Psoas muscle (tissue), 8 donors: ENCODE measurements around the gene RAX. TPM values are rescaled to one million over a fixed set of nuclear protein-coding genes. Genes with fewer than 3 reads are reported as not detected.
"Not testable (repeated sequence)": the region's sequence is repeated elsewhere in the genome, so short reads cannot be mapped to it uniquely, and the experiment has no call there.

Source experiments
- ATAC-seq, 4 donors: fragments of 200-7000 bp; cut with Tn5 transposase; one replicate each; pipeline ENCODE4 v1.9.1; 2020; ENCODE audit warnings: moderate library complexity in 3 of 4, mild to moderate bottlenecking in 2 of 4
- DNase-seq, 2 donors: peaks; one replicate each; pipeline ENCODE4 v3.0.0-alpha.2; 2020
- H3K27ac ChIP-seq: fragments of 200-600 bp; one replicate; pipeline ENCODE4 v1.8.0; 2022
- H3K27me3 ChIP-seq, 3 donors: fragments of 200-600 bp in 1 of 3; one replicate each; pipeline versions ENCODE4 v1.6.1 to v1.8.0; 2013 to 2022; ENCODE audit warnings: low read length in 2 of 3, mild to moderate bottlenecking in 2 of 3, moderate library complexity in 1 of 3; ENCODE audit not compliant: insufficient read depth in 3 of 3
- H3K36me3 ChIP-seq, 2 donors: fragments of 200-600 bp in 1 of 2; one replicate each; pipeline versions ENCODE4 v1.6.1 to v1.8.0; 2013 to 2022; ENCODE audit warnings: low read depth in 1 of 2, mild to moderate bottlenecking in 1 of 2, moderate library complexity in 1 of 2; ENCODE audit not compliant: insufficient read depth in 1 of 2
- H3K4me1 ChIP-seq: fragments of 200-600 bp; one replicate; pipeline ENCODE4 v1.8.0; 2022
- H3K4me3 ChIP-seq: fragments of 200-600 bp; one replicate; pipeline ENCODE4 v1.8.0; 2022; ENCODE audit warnings: mild to moderate bottlenecking
- H3K9me3 ChIP-seq: fragments of 200-600 bp; one replicate; pipeline ENCODE4 v1.8.0; 2022
- CTCF ChIP-seq: fragments of 200-600 bp; IDR thresholded peaks from one replicate; pipeline ENCODE4 v1.8.0; 2022; ENCODE audit warnings: antibody characterized with exemption
- WGBS, 3 donors: extraction: QIAGEN DNeasy Blood & Tissue Kit; methylation state at CpG; one replicate each; pipeline versions ENCODE4 v1.1.6 to v1.1.7; 2013; 5-methylcytosine and 5-hydroxymethylcytosine counted together
- intact Hi-C, 2 donors: fragments of 100-400 bp; cut with DNase I; formaldehyde crosslinking; loops; one replicate each; pipeline versions ENCODE4 v1.11.0 to v1.14.2; 2022
- polyA plus RNA-seq, 3 donors: library from polyadenylated mRNA; stranded (reverse); fragments of 200-250 nt; gene quantifications; one replicate each; pipeline ENCODE4 v1.2.3, GENCODE V29; 2013
- total RNA-seq, 4 donors: library from RNA; stranded (reverse); fragmentation: NEBNext Ultra II Directional in 2 of 4; extraction: Animal tissue kit (Norgen Biotek cat#: 25700) in 2 of 4; gene quantifications; one replicate each; pipeline versions ENCODE4 v1.2.1 to v1.2.4, GENCODE V29; 2021 to 2023
- donor health status: healthy with polysubstance abuse.
- donor health status: DM: no; HTN: no; CAD: no; lungs with moderate emphysema.
- donor health status: Bipolar disorder and iron deficiency.
- donor health status: healthy.
- donor health status: DM: yes; HTN: yes; CAD: no.
- donor health status: DM: no; HTN: no; CAD: no.
- donor health status: DM: no; HTN: no; CAD: no.
- donor health status: DM: yes; HTN: yes; CAD: no.

Gene RAX
- total and polyA plus RNA-seq, 7 donors: not detected

DNA sequence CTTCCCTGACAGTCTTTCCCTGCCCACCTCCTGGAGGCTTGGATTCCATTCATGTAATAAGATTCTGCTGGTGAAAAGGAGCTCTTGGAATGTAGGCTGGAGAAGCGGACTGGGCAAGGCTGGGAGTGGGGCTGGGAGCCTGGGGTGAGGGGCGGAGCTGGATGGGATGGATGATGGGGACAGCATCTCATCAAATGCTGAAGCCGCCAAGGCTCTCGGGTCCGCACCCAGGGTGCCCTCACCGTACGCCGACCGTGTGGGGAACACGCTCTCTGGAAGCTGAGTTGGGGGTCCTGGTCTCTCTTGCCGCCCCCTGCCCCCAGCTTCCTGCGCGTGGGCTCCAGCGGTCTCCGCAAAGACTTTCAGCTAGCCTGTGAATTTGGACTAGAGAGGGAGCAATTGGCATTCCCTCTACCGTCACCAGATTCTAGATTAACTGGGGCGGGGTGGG lies 9.1 kb downstream of the RAX start:
- peaks cover 5% of the 10 kb centered on the region for H3K4me1 ChIP-seq
- 4 to 5% (median 5%) methylated on average over 17 of the region's 17 CpGs for WGBS, 3 donors
- H3K27ac ChIP-seq: no peak overlapping the region
- peaks cover 0 to 64% (median 30%) of the 10 kb centered on the region in 3 donors for H3K27me3 ChIP-seq
- H3K9me3 ChIP-seq: no peaks in the 10 kb centered on the region
- intact Hi-C loops: no loop called here
- DNase-seq (no peak), ATAC-seq (no peak)
- no peak overlapping the region for H3K4me3 ChIP-seq
- no peak for TF ChIP-seq CTCF
- no peaks in the 10 kb centered on the region for H3K36me3 ChIP-seq

DNA sequence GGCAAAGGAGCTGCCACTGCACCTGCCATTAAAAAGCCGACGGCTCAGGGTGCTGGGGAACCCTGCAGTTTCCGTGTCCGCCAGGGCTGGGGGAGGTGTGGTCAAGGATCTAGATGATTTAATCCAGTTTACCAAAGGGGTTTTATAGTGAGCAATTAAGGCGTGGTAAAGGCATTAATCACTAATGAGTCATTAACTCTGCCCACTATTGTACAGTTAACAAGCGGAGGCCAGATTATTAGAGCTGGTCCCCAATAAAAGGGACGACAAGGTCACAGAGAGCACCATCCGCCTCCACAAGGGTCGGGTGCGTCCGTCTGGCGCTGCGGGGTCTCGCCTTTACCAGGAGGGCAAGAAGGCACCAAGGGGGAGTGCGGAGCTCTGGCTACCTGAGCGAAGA lies 9.6 kb downstream of the RAX start:
- no peak overlapping the region for H3K27ac ChIP-seq
- peaks cover 0 to 60% (median 29%) of the 10 kb centered on the region in 3 donors for H3K27me3 ChIP-seq
- intact Hi-C loops: no loop called here
- 4 to 7% (median 5%) methylated on average over 16 of the region's 16 CpGs for WGBS, 3 donors
- DNase-seq (no peak), ATAC-seq (no peak)
- H3K36me3 ChIP-seq: no peaks in the 10 kb centered on the region
- H3K4me1 ChIP-seq: peaks cover 2% of the 10 kb centered on the region
- no peak overlapping the region for H3K4me3 ChIP-seq
- TF ChIP-seq CTCF: no peak
- no peaks in the 10 kb centered on the region for H3K9me3 ChIP-seq

DNA sequence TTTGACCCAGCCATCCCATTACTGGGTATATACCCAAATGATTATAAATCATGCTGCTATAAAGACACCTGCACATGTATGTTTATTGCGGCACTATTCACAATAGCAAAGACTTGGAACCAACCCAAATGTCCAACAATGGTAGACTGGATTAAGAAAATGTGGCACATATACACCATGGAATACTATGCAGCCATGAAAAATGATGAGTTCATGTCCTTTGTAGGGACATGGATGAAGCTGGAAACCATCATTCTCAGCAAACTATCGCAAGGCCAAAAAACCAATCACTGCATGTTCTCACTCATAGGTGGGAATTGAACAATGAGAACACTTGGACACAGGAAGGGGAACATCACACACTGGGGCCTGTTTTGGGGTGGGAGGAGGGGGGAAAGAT lies 11.0 kb downstream of the RAX start:
- intact Hi-C loops, H3K4me1 ChIP-seq, H3K9me3 ChIP-seq, DNase-seq, H3K4me3 ChIP-seq, H3K27ac ChIP-seq, H3K36me3 ChIP-seq, ATAC-seq: not testable (repeated sequence)
- 89 to 94% (median 92%) methylated on average over 1 to 2 of the region's 2 CpGs for WGBS, 3 donors
- peaks cover 0 to 45% (median 17%) of the 10 kb centered on the region in 3 donors for H3K27me3 ChIP-seq

DNA sequence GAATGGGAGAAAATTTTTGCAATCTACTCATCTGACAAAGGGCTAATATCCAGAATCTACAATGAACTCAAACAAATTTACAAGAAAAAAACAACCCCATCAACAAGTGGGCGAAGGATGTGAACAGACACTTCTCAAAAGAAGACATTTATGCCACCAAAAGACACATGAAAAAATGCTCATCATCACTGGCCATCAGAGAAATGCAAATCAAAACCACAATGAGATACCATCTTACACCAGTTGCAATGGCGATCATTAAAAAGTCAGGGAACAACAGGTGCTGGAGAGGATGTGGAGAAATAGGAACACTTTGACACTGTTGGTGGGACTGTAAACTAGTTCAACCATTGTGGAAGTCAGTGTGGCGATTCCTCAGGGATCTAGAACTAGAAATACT lies 11.4 kb downstream of the RAX start:
- ATAC-seq, H3K9me3 ChIP-seq, intact Hi-C loops, DNase-seq, H3K4me1 ChIP-seq, H3K36me3 ChIP-seq, H3K4me3 ChIP-seq, H3K27ac ChIP-seq: not testable (repeated sequence)
- peaks cover 0 to 41% (median 16%) of the 10 kb centered on the region in 3 donors for H3K27me3 ChIP-seq
- 66 to 94% (median 67%) methylated on average over 2 to 3 of the region's 3 CpGs for WGBS, 3 donors

GRCh38 chr18:59255491-59255890 lies 17.8 kb downstream of the RAX start:
- H3K4me3 ChIP-seq, H3K9me3 ChIP-seq, DNase-seq, intact Hi-C loops, ATAC-seq, H3K27me3 ChIP-seq, H3K27ac ChIP-seq, H3K4me1 ChIP-seq, H3K36me3 ChIP-seq: not testable (repeated sequence)
- WGBS, 3 donors: 82 to 95% (median 92%) methylated on average over 15 to 30 of the region's 30 CpGs

GRCh38 chr18:59249199-59249774 lies 24.0 kb downstream of the RAX start:
- Histone ChIP-seq H3K36me3 (no peaks in the 10 kb centered on the region), H3K9me3 (no peaks in the 10 kb centered on the region), H3K27me3 (peaks cover 0 to 24% (median 10%) of the 10 kb centered on the region in 3 donors), H3K4me1 (no peaks in the 10 kb centered on the region), H3K27ac (no peak overlapping the region), H3K4me3 (no peak overlapping the region)
- TF ChIP-seq CTCF: peak; percentile 71
- intact Hi-C loops: loop anchor here in 1 of 2 donors (5.0 kb wide), 1 partner anchor 153 kb away; no protein-coding TSS in a partner anchor
- WGBS, 3 donors: 21 to 25% (median 22%) methylated on average over 5 of the region's 5 CpGs
- ATAC-seq: peak in 1 of 4 donors; percentile 54
- DNase-seq: no peak
